SU-DHL-6 (cell line): ENCODE measurements around the gene ZNF442.

Experiments
- CTCF ChIP-seq: fragments of 200-600 bp; sonication (generic); IDR thresholded peaks from one replicate; pipeline ENCODE4 v1.5.1; 2017; ENCODE audit warnings: antibody characterized with exemption, mild to moderate bottlenecking, low read length, moderate library complexity; ENCODE audit not compliant: insufficient read depth, poor library complexity, severe bottlenecking
- EZH2phosphoT487 ChIP-seq: fragments of 200-600 bp; sonication (generic), shearing (Covaris generic); conservative IDR thresholded peaks from 2 replicates; pipeline ENCODE4 v1.6.1; 2018; ENCODE audit warnings: mild to moderate bottlenecking, antibody characterized with exemption, low read length, moderate library complexity, mixed read lengths

GRCh38 chr19:12353375-12353774, 12.1 kb downstream of the ZNF442 start:
- TF ChIP-seq CTCF (no peak), EZH2phosphoT487 (no peak)
